NCI-H1048 (cell line): ENCODE measurements around the gene BLMH.
"Not testable (repeated sequence)": the region's sequence is repeated elsewhere in the genome, so short reads cannot be mapped to it uniquely, and the experiment has no call there.

Experiments
- DNase-seq: peaks from one replicate; lab custom pipeline; 2025; lab: John Stamatoyannopoulos, UW

The BLMH gene

DNA sequence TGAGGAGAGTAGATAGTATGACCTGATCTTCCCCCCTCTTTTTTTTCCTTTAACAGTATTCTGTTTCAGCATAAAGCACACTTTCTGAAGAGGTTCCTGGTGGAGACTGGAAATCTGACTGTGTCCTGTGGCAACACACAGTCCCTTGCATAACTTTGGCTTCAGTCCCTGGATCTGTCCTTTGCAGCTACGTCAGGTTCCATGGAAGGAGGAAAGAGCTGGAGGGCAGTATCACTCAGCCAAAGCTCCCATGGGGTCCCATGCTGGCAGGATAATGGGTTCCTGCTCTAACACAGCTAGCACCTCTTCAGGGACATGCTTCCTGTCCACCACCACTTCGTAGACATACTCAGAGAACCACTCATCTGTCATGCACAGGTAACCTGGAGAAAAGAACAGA lies 43.0 kb downstream of the BLMH start:
- no peak for DNase-seq

DNA sequence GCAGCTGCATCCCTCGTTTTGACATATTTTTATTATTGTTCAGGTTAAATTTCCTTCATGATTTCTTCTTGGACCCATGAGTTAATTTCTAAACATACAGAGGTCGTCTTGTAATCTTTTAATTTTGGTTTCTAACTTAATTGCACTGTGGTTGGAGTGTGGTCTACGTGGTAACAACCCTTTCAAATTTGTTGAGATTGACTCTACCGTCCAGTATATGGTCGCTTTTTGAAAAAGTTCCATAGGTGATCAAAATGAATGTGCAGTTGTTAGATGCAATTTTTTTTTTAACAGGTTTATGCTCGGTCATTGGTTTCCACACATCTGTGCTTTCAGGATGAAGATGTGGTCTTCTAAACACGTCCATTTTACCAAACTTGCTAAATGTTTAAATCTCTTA lies 45.3 kb downstream of the BLMH start:
- no peak for DNase-seq

DNA sequence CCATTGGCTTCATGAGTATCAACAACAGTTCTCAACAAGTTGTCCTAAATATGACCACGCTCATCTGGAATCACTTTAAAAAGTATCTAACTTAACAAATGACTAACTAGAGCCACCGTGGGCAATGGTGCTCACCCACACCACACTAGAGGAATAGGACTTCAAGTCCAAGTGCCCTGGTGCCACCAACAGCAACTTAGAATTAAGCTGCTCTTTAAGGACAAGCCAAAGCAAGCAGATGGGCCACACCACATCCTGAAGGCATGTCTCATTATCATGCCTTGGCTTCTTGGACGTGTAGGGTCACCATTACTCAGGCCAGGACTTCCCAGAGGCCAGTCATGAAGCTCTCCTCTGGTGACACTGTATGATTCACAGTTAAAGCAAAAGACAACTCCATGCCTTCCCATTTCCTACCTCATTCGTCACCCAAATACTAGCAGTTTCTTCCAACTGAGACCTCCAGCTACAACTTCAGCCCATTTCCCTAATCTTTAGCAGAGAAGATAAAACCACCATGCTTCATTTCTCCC lies 46.8 kb downstream of the BLMH start:
- no peak for DNase-seq

DNA sequence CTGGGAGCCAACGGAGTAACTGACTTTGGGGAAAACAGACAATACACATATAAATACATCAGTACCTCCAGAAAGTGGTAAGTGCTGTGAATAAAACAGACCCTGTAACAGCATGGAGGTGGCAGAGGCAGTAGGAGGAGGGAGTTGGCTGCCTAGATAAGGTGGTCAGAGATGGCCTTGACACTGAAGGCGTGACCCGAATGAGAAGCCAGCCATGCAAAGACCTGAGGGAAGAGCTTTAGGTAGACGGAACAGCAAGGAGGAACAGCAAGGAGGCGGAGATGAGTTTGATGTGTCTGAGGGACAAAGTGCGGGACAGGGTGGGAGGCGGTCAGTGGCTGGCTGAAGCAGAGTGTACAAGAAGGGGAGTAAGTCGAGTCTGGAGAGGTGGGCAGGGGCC lies 48.2 kb downstream of the BLMH start:
- DNase-seq: no peak

DNA sequence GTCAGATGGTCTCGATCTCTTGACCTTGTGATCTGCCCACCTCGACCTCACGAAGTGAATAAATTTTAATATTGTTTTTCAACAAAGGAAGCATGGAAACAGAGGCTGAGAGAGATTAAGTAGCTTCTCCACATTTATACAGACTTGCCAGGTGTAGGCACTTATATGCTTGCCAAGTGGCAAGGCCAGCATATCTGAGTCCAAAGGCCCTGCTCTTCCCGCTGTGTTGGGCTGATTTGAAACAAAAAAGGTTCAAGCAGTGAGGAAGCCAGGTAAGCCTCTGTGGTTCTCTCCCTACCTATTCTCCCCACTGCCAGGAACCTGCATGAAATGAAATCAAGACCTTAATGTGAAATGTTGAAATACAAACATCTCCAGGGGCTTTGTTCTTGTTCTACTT lies 48.7 kb downstream of the BLMH start:
- DNase-seq: no peak

DNA sequence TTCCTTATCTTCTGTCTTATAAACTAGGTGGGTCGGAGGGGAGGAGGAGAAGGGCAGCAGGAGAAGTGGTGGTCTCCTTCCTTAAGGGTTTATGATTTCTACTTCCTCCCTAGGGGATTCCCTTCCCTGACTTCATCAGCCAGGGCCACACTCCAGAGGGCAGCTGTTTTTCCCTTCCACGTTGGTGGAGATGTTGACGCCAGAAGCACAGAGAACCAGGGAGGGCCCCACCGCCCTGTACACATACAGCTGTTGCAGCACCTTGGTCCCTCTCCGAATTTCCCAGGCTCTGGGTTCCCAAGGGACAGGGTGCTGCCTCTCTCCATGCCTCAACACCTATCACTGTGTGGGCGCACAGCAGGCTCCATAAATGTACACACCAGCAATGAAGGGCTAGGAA lies 50.7 kb downstream of the BLMH start:
- no peak for DNase-seq

DNA sequence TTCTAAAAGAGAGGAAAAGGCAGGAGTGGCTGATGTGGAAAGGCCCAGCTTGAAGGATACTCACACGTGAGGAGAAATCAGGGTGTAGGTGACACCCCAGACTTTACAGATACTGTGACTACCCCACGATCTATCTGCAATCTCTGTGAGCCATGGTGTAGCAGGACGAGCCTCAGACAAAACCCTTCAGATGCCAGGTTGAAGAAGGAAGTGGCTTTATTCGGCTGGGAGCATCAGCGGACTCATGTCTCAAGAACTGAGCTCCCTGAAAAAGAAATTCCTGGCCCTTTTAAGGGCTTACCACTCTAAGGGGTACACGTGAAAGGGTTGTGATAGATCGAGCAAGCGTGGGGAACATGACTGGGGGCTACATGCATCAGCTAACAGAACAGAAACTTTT lies 51.6 kb downstream of the BLMH start:
- DNase-seq: no peak

DNA sequence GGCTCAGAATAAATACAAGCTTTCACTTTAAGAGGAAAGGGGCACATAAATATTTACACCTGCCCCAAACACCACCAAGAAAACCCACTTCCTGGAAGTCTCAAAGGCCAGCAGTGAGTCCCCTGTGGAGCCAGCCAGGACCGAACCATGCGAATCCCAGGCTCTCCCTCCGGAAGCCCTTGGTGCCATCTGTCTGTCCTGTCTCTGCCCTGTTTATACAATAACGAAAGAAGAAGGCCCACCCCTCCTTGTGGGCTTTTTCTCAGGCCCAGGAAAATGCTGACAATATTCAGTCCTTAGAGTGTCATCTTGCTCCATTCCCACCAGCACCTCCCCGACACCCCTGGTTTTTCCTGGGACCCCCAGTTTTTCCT lies 52.7 kb downstream of the BLMH start:
- DNase-seq: no peak

DNA sequence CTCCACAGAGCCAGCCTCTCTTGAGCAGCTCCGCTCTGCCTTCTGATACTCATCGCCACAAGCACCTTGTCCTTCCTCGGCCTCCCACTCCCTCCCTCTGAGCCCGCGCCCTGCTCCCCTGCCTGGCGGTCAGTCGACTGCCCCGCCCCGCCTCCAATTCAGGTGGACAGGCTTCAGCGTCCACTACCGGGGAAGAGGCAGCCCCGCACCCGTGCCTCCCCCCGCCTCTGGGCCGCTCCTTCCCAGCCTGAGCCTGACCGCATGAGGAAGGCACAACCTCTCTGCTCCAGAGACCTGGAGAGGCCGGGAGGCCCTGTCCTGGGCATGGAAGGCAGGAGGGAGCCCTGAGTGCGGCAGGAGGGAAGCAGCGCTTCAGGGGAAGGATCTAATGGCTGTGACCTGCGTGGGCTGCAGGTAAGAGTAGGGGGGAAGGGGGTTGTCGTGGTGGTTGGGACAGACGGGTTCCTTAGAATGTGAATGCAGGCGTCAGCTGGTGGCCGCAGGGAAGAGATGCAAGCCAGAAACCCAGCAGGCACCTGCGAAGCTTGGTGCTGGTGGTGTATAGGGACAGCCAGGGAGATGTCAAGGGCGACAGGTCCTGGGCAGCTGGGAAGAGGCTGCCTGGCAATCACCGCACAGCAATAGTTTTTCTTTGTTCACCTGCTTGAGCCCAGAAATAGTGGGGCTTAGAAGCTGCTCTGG lies 53.2 kb downstream of the BLMH start:
- DNase-seq: no peak

DNA sequence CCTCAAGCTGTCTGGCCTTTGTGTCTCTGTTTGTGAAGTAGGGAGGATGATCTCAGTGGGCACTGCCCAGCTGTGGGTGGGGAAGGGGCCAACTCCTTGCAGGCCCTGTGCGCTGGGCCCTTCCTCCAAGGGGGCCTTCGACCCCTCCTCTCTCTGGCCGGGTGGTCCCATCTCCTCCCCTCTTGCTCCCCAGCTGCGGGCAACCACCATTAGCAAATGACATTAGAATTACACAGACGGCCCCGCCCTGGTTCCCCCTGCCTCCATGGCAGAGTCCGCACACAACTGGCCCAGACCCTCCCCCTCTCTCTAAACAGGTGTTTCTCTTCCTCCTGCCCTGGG lies 53.8 kb downstream of the BLMH start:
- no peak for DNase-seq

DNA sequence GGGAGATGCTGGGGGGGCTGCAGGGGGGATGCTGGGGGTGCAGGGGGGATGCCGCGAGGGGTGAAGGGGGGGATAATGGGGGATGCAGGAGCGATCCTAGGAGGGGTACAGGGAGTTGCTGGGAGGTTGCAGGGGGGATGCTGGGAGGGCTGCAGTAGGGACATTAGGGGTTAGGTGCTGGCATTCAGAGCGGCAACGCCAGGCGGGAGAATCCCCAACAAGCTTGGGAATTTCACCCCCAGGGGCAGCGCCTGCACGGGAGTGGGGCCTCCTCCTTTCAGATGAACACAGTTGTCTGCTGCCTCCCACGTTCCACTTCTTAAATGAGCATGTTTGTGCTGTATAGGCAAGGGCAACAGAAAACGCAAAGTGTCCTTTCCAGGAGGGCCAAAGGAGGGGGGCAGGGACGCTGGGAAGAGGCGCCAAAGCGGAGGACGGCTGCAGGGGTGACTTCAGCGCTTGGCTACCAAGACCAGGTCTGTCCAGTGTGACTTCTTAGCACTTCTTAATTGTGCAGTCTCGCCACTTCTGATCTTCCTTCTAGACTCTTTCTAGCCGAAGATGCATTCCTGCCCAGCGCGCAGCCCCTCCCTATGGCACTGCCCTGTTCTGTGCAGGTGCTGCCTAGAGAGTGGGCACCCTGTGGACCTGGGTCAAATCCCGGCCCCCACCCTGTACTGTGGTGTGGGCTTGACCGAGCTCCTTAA lies 54.3 kb downstream of the BLMH start:
- DNase-seq: no peak

DNA sequence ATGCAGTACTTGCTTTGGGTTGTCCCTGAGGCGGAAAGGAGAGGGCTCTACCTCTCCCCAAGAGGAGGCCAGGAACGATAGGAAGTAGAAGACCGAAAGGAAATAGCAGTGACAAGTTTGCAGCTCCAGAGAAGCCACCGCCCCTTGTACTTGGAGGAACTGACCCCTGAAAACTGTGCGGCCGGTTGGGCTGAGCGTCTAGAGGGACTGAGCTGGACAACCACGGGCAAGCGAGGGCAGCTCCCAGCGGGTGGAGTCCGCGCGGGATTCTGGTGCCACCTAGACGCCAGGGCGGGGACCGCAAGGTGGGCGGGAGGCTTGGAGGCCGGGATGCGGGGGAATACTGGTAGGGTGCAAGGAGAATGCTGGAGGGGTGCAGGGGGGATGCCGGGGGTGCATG lies 55.0 kb downstream of the BLMH start:
- DNase-seq: no peak

DNA sequence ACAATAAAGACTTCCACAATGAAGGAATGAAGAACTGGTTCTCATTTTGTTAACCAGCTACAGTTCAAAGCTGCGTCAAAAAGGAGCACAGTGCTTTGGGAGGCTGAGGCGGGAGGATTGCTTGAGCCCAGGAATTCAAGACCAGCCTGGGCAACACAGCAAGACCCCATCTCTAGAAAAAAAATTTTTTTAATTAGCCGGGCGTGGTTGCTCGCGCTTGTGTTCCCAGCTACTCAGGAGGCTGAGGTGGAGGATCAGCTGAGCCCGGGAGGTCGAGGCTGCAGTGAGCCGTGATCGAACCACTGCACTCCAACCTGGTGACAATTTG lies 55.5 kb downstream of the BLMH start:
- DNase-seq: no peak

DNA sequence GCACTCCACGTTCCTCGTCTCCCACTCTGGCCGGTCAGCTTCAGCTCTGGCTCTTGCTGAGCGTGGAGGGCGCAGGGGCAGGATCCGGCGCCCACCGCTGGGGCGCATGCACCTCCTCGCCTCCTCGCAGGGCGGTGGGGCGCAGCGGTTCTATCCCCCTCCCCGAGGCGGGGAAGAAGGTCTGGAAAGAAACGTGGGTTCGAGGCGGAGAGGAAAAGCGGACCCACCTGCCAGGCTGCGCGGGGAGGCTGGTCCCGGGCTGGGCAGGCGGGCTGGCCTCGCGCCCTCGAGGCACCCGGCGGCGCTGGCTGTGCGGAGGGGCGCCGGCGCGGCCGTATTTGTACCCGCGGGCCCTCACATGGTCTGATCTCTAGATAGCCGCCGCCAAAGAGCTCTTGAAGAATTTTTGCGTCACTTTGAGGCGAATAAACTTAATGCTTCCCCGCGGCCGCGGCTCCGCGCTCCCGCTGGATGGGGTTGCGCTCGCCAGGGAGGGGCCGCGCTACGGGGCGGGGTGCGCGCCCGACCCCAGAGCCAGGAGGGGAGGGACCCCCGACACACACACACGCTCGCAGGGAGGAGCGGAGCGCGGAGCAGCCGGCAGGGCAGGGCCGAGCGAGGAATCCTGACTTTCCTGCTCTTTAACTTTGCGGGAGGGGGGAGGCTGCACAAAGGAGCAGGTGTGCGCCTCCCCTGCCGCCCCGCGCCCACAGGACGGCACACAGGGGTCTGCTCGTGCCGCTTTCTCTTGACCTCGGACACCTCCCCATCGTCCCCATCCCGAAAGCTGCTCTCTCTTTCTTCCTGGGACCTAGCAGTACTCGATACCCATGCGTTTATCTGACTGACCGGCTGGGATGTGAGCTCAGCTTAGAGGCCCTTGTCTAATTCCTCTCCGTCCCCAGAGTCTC lies 56.1 kb downstream of the BLMH start, which contains the start of gene SLC6A4:
Gene SLC6A4 (minus strand): TSS at position 312 of the 911 bp plus-strand sequence. CDS start 13,739 bp downstream, outside the sequence.
- DNase-seq: no peak

DNA sequence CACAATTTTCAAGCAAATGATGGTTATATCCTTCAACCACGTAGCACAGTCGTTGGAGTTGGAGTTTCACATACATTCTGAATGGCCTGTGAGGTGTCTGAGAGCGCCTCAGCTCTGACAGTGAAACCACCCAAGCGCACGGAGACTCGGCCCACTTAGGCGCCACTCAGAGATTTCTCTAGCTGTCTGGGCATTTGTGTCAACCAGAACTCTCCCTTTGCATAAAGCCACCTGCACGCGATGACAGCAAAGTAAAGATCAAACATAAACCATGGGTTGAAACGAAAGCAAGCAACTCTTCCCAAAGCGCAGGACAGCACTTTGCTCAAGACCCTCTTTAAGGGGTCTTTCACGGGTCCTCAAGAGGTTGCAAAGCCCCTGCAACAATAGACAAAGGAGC lies 56.8 kb downstream of the BLMH start:
- DNase-seq: no peak

DNA sequence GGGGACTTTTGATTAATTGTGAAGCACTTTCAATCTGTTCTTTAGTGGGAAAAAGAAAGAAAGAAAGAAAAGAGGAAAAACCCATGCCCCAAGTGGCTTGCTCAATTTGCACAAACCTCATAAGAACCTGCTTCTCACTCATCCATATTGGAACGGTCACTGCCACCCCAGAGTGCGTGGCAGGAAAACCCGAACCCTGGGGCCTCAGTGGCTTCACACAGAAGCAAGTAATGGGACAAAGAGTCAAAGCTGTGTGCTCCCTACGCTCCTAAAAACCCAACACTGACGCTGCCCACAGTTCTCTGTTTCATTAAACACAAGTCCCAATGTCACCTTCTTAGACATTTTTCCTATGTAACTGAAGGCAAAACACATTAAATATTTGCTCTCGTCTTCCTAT lies 57.4 kb downstream of the BLMH start:
- no peak for DNase-seq

DNA sequence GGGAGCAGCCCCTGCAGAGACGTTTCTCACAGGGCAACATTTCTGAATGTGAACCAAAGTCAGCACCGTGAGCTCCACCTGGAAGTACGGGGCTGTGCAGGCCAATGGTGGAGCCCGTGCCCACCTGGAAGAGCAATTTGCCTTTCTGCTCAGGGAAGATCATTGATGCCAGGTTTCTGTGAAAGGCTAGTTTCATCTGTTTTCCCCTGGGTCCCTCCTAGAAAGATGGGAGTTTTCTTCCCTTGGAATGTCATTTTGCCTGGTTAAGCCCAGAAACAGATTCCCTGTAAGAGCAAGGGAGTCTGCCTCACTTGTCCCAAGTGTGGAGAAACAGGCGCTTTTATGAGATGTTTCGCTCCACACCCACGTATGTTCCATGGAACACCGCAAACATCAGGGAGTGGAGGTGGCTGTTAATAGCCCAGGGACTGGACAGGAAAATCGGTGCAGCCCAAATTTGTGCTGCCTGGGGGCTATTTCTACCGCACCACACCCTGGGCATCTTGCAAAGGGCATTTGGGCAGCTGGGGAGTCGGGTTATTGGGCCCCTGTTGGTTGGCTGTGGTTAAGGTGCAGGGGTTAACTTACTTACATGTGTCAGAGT lies 58.8 kb downstream of the BLMH start:
- no peak for DNase-seq

DNA sequence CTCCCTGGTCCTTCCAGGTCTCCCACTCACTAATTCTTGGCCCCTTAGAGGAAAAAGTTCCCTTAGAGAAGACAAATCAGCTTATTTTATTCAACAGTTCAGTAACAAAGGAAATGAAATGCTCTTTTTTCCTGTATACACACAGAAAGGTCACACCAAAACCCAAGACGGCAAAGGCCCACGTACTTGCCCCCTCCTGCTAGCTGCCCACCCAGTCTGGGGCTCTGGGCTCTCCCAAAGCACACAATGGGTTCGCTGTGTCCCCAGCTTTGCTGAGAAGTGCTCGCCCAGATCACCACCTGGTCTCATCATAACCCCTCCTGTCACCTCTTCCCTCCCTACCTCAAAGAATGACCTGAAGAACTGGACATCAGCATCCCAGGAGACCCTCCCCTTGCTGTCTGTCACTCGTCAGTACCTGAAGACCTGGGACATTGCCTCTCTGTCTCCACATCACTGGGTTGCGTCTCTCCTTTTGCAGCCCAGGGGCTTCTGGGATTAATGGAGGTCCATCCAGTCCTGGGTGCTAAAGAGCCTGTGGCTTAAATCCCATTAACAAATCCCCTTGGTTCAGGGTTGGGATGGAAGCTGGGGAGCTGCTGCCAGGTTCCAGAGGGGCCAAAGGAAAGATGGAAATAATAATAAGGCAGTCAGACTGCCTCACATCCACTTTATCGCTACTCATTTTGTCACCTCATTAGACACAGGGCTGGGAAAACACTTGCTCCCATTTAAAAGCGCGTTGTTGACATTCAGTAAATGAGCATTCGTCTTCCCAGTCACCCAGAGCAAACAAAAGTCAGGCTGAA lies 59.5 kb downstream of the BLMH start:
- no peak for DNase-seq

DNA sequence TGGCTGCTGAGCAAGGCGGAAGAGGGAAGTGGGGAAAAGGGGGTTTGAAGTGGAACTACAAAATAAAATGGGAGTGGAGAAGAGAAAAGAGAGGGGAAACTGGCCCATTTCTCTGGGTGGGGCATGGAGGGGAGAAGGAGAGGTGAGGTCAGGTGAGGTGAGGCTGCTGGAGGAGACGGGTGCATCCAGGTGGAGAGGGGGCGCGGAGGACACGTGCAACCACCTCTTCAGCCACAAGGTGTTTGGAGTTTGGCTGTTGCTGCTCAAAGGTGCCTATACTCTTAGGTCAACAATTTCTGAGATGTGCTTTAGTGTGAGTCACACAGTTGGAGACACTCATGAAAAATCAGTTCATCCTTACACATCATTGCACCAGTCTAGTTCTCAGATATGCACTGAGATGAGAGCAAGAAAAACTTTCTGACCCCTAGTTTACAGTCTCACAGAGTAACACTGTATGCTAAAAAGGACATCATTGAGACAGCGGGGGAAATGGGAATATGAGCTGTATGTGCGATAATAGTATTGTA lies 61.1 kb downstream of the BLMH start:
- no peak for DNase-seq

DNA sequence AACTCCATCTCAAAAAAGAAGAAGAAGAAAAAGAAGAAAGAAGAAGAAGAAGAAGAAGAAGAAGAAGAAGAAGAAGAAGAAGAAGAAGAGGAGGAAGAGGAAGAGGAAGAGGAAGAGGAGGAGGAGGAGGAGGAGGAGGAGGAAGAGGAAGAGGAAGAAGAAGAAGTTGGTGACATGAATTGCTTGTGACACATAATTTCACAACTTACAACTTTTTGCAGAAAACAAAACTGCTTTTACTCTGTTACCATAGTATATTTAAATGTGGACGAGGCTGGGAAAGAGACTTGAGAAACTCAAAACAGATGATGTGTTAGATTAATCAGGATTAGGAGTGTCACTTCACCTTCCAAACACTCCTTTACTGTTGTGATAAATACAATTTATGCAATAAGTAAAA lies 61.7 kb downstream of the BLMH start:
- not testable (repeated sequence) for DNase-seq

DNA sequence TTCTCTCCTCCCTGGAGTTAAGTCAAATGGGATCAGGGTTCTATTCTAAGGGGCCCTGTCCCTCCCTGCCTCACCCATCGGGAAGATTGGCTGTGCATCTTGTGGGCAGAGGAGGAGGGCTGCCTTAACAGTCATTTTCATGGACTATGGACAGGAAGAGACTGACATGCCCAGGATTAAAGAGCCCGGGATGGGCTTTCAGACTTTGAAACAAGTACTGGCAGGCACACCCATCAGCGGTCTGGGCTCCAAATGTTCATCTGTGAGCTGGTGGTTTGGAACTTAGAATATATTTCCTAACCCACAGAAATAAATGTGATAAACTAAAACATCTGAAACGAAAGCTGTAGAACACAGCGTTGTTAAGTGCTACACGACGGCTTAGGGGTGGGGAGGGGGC lies 62.7 kb downstream of the BLMH start:
- DNase-seq: no peak
